Naive B cell (primary cell): ENCODE measurements around the gene PLA2G4E. TPM values are rescaled to one million over a fixed set of nuclear protein-coding genes. Genes with fewer than 3 reads are reported as not detected.

Experiments
- ATAC-seq, 2 donors: fragments of 150-1000 bp; cut with Tn5 transposase; 2 replicates each; pipeline ENCODE4 v1.10.0; 2021; ENCODE audit warnings: low read depth in 2 of 2, mild to moderate bottlenecking in 2 of 2, moderate library complexity in 2 of 2
- DNase-seq: peaks from one replicate; pipeline ENCODE4 v3.0.0; 2022
- H3K27ac Mint-ChIP-seq, 6 donors: one replicate each; pipeline ENCODE4 v1.8.0; 2020 to 2022; ENCODE audit warnings: mild to moderate bottlenecking in 6 of 6, mixed read lengths in 6 of 6, moderate library complexity in 5 of 6, inconsistent platforms in 2 of 6
- H3K27me3 Mint-ChIP-seq, 3 donors: one replicate each; pipeline ENCODE4 v1.8.0; 2021 to 2022; ENCODE audit warnings: mixed read lengths in 3 of 3, mild to moderate bottlenecking in 1 of 3
- H3K36me3 Mint-ChIP-seq, 2 donors: one replicate each; pipeline ENCODE4 v1.8.0; 2020 to 2022; ENCODE audit warnings: mixed read lengths in 2 of 2, inconsistent platforms in 1 of 2, mild to moderate bottlenecking in 1 of 2
- H3K4me1 Mint-ChIP-seq, 3 donors: one replicate each; pipeline ENCODE4 v1.8.0; 2020 to 2022; ENCODE audit warnings: mixed read lengths in 3 of 3, inconsistent platforms in 1 of 3, mild to moderate bottlenecking in 1 of 3, moderate library complexity in 1 of 3
- H3K4me3 Mint-ChIP-seq, 8 donors: one replicate each; pipeline ENCODE4 v1.8.0; 2020 to 2022; ENCODE audit warnings: mild to moderate bottlenecking in 8 of 8, mixed read lengths in 8 of 8, moderate library complexity in 8 of 8, inconsistent platforms in 2 of 8
- H3K9me3 Mint-ChIP-seq, 7 donors: one replicate each; pipeline ENCODE4 v1.8.0; 2020 to 2022; ENCODE audit warnings: mixed read lengths in 7 of 7, mild to moderate bottlenecking in 5 of 7, inconsistent platforms in 2 of 7, moderate library complexity in 1 of 7
- polyA plus RNA-seq, 6 donors: library from polyadenylated mRNA; unstranded; fragments of 300-500 nt; fragmentation: Illumina TruSeq; gene quantifications; one replicate each; pipeline ENCODE4 v1.2.3, GENCODE V29; 2021; ENCODE audit warnings: low read depth in 6 of 6

Gene PLA2G4E
- polyA plus RNA-seq, 6 donors from 2014 or later, result not detected

DNA sequence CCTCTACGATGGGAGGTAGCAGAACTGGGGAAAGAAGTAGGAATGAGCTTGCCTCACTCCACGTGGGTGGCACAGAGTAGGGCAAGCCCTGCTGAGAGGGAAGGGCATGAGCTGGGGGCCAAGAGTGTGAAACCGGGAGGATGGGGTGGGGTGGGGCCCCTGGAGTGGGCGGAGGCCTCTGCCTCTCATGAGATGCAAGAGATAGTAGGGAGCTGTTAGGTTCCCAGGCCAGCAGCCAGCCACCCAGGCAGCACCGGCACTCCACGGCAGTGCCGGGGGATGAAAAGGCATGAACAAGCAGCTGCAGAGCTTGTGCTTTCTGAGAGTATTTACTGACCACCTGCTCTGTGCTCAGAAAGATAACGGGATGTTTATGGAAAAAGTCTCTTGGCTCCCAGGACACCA, 24.4 kb upstream of the PLA2G4E start:
- Mint-ChIP-seq H3K27ac (no peak overlapping the region), H3K4me1 (peaks cover 0 to 3% (median 0%) of the 10 kb centered on the region in 3 donors), H3K4me3 (no peak overlapping the region), H3K27me3 (peaks cover 0 to 24% (median 9%) of the 10 kb centered on the region in 3 donors), H3K36me3 (no peaks in the 10 kb centered on the region), H3K9me3 (no peaks in the 10 kb centered on the region)
- ATAC-seq (no peak), DNase-seq (no peak)

DNA sequence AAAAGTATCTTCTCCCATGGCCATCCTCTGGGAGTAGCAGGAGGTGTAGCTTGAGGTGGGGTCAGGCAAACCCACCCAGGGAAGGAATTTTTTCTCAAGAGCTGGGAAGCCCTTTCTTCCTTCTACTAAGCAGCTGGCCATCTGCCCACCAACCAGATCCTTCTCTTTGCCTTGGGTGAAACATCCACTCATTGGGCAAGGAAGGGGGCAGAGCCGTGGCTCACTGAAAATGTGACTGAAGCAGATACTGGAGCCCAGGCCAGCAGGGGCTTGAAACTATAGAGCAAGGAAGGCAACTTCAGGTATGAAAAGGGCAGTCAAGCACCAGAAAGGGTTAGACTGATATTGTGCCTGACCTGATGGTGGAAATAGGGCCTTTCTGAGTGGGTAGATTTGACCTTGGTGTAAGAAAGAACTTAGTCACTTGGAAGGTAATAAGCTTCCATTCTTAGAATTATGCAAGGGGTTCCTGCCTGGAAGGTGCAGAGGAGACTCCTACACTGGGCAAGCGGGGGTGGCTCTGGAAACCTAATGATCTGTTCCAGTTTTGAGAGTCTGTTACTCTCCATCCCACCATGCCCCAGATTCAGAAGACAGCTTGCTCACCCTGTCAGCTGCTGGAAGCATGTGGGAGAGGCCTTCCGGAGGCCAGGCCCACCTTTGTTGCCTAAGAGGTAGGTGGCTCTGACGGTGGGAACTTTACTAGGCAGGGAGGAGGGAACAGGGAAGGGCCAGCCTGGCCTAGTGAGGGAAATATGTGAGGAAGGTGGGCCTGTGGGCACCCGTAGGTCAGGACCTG, 22.0 kb upstream of the PLA2G4E start:
- peaks cover 0 to 3% (median 0%) of the 10 kb centered on the region in 3 donors for H3K4me1 Mint-ChIP-seq
- no peaks in the 10 kb centered on the region for H3K9me3 Mint-ChIP-seq
- peaks cover 0 to 24% (median 9%) of the 10 kb centered on the region in 3 donors for H3K27me3 Mint-ChIP-seq
- H3K36me3 Mint-ChIP-seq, result no peaks in the 10 kb centered on the region
- DNase-seq (no peak), ATAC-seq (no peak)
- no peak overlapping the region for H3K27ac Mint-ChIP-seq
- no peak overlapping the region for H3K4me3 Mint-ChIP-seq

DNA sequence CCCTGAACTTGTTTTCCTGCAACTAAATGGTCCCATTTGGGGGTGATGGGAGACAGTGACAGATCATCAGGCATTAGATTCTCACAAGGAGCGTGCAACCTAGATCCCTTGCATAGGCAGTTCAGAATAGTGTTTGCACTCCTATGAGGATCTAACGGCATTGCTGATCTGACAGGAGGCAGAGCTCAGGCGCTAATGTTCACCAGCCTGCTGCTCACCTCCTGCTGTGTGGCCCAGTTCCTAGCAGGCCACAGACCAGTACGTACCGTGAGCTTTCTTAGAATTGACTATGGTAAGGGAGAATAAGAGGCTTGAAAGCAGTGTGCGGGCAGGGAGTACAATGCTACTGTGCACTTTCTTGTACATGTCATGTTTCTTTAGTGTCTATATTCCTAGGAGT, 17.6 kb upstream of the PLA2G4E start:
- Mint-ChIP-seq H3K4me1 (peaks cover 10 to 14% (median 12%) of the 10 kb centered on the region in 3 donors), H3K4me3 (no peak overlapping the region), H3K27me3 (peaks cover 0 to 5% (median 5%) of the 10 kb centered on the region in 3 donors), H3K9me3 (peaks cover 0 to 2% (median 0%) of the 10 kb centered on the region in 7 donors), H3K27ac (no peak overlapping the region), H3K36me3 (no peaks in the 10 kb centered on the region)
- ATAC-seq, result no peak
- no peak for DNase-seq

DNA sequence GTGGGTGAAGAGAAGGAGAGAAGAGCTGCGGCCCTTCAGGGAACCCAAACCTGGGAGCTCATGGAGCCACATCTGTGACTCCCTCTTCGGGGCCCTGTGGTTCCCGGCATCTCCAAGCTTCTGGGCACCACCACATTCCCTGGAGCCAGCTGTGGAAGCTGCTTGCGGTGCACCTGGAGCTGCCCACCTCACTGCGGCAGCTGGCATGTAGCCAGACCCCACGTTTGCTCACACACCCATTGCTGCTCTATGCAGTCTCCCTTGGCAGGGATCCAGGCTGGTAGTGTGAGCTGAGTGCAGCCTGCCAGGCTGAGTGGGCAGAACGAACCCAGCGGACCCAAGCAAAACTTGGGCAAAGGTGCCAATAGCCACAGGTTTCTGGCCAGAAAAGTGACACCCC, 16.8 kb upstream of the PLA2G4E start:
- Mint-ChIP-seq H3K9me3 (peaks cover 0 to 2% (median 0%) of the 10 kb centered on the region in 7 donors), H3K4me1 (peaks cover 14 to 19% (median 14%) of the 10 kb centered on the region in 3 donors), H3K27me3 (peaks cover 0 to 5% (median 0%) of the 10 kb centered on the region in 3 donors), H3K27ac (no peak overlapping the region), H3K4me3 (no peak overlapping the region), H3K36me3 (no peaks in the 10 kb centered on the region)
- ATAC-seq, result no peak
- no peak for DNase-seq

GRCh38 chr15:42036966-42037365, 16.1 kb upstream of the PLA2G4E start:
- Mint-ChIP-seq H3K4me3 (peak overlapping the region in 1 of 8 donors; percentile 11), H3K27ac (no peak overlapping the region), H3K9me3 (peaks cover 0 to 2% (median 0%) of the 10 kb centered on the region in 7 donors), H3K4me1 (peaks cover 14 to 20% (median 16%) of the 10 kb centered on the region in 3 donors), H3K36me3 (no peaks in the 10 kb centered on the region), H3K27me3 (peaks cover 0 to 5% (median 0%) of the 10 kb centered on the region in 3 donors)
- ATAC-seq (no peak), DNase-seq (no peak)

- H3K27me3 Mint-ChIP-seq, result peaks cover 0 to under 1% (median 0%) of the 10 kb centered on the region in 3 donors
- no peak for DNase-seq
- H3K4me1 Mint-ChIP-seq, result peaks cover 14 to 20% (median 16%) of the 10 kb centered on the region in 3 donors
- H3K9me3 Mint-ChIP-seq, result peaks cover 0 to 2% (median 0%) of the 10 kb centered on the region in 7 donors
- peak overlapping the region in 1 of 8 donors; percentile 6 for H3K4me3 Mint-ChIP-seq
- no peak for ATAC-seq
- H3K36me3 Mint-ChIP-seq, result no peaks in the 10 kb centered on the region
- no peak overlapping the region for H3K27ac Mint-ChIP-seq
These were observed 15.5 kb upstream of the PLA2G4E start for GRCh38 chr15:42036112-42036905.

GRCh38 chr15:42035435-42035761, 14.6 kb upstream of the PLA2G4E start:
- peak overlapping the region in 3 of 8 donors; percentile 48 to 87 (median 51) for H3K4me3 Mint-ChIP-seq
- ATAC-seq (peak; percentile 71 to 74), DNase-seq (peak; percentile 2)
- H3K27me3 Mint-ChIP-seq, result no peaks in the 10 kb centered on the region
- H3K4me1 Mint-ChIP-seq, result peaks cover 14 to 20% (median 16%) of the 10 kb centered on the region in 3 donors
- no peak overlapping the region for H3K27ac Mint-ChIP-seq
- peaks cover 0 to 2% (median 0%) of the 10 kb centered on the region in 7 donors for H3K9me3 Mint-ChIP-seq
- H3K36me3 Mint-ChIP-seq, result no peaks in the 10 kb centered on the region

DNA sequence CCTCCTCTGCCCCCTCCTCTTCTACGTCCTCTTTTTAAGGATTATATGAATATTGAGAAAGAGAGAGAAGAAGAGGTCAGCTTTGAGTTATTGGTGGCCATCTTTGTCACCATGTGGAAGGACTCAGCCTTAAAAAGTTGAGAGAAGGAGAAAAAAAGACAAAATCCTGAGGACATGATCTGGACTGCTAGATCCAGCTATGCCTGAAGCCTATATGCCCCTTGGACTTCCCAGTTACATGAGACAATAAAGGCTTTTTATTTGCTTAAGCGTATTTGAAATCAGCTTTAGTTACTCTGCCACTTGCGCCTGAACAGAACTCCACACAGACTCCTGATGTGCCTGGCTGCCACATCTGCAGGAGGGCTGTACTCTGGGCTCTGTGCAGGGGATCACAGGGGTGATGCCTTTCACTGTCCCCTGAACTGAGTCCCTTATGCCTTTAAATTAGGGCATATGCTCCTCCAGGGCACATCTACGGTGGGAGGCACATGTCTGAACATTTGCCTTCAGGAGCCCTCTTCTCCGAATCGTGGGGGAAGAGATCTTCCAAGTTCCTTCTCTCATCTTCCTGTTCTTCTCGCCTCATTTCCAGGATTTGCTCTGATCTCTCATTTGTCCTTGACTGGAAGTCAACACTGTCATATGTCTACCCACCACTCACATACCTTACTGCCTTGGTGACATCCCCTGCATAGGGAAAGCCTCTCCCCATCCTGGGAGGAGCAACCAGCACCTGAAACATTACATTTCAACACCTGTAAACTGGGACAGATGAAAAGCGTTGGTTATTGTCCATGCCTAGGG, 14.0 kb upstream of the PLA2G4E start:
- Mint-ChIP-seq H3K4me3 (peak overlapping the region in 3 of 8 donors; percentile 48 to 87 (median 51)), H3K36me3 (no peaks in the 10 kb centered on the region), H3K27ac (peak overlapping the region in 3 of 6 donors; percentile 7 to 24 (median 18)), H3K9me3 (peaks cover 0 to 2% (median 0%) of the 10 kb centered on the region in 7 donors), H3K27me3 (no peaks in the 10 kb centered on the region), H3K4me1 (peaks cover 14 to 20% (median 16%) of the 10 kb centered on the region in 3 donors)
- ATAC-seq, result no peak
- DNase-seq, result no peak

GRCh38 chr15:42033214-42033873, 12.5 kb upstream of the PLA2G4E start:
- H3K36me3 Mint-ChIP-seq, result no peaks in the 10 kb centered on the region
- peaks cover 14 to 20% (median 16%) of the 10 kb centered on the region in 3 donors for H3K4me1 Mint-ChIP-seq
- peaks cover 0 to 2% (median 0%) of the 10 kb centered on the region in 7 donors for H3K9me3 Mint-ChIP-seq
- ATAC-seq, result no peak
- H3K4me3 Mint-ChIP-seq, result no peak overlapping the region
- DNase-seq, result no peak
- H3K27ac Mint-ChIP-seq, result peak overlapping the region in 1 of 6 donors; percentile 9
- H3K27me3 Mint-ChIP-seq, result no peaks in the 10 kb centered on the region

DNA sequence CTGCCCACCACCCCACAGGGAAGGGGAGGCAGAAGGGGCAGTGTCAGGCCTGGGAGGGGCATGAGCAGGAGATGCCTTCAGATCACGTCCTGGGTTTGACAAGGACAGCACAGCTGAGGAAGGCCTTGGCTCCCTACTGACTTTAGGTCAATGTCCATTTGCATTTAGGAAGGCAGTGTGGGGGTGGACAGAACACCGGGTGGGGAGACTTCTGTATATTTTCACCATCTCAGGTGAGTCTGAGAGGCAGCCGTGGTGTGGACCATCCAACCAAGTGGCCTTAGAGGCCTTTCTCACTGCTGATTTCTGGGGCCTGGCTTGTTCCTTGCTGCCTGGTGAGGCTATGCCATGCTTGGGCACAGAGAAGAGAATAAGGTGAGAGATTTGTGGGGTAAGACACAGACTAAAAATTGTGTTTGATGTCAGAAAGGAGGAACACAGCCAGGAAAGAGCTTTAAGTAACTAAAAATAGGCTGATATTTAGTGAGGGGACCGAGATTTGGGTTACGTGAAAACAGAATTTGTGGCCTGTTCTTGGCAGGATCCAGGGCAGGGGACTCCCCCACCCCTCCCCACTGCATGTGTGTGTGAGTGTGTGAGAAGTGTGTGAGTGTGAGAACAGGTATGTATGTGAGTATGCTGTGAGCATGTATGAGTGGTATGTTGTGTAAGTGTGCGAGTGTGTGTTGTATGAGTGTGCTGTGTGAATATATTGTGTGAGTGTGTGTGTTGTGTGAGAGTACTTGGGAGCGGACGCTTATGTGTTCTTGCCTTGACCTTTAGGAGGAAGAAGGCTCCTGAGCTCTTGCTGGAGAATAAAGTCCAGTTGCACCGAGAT, 11.8 kb upstream of the PLA2G4E start:
- Mint-ChIP-seq H3K27ac (peak overlapping the region in 1 of 6 donors; percentile 5), H3K9me3 (peaks cover 0 to 2% (median 0%) of the 10 kb centered on the region in 7 donors), H3K36me3 (no peaks in the 10 kb centered on the region), H3K4me3 (no peak overlapping the region), H3K27me3 (peaks cover 0 to 4% (median 0%) of the 10 kb centered on the region in 3 donors), H3K4me1 (peaks cover 14 to 20% (median 16%) of the 10 kb centered on the region in 3 donors)
- ATAC-seq (no peak), DNase-seq (no peak)

GRCh38 chr15:42031198-42031915, 10.5 kb upstream of the PLA2G4E start:
- Mint-ChIP-seq H3K4me3 (no peak overlapping the region), H3K27me3 (peaks cover 0 to 9% (median 2%) of the 10 kb centered on the region in 3 donors), H3K4me1 (peaks cover 14 to 20% (median 16%) of the 10 kb centered on the region in 3 donors), H3K36me3 (no peaks in the 10 kb centered on the region), H3K27ac (peak overlapping the region in 1 of 6 donors; percentile 88), H3K9me3 (peaks cover 0 to 2% (median 0%) of the 10 kb centered on the region in 7 donors)
- ATAC-seq (no peak), DNase-seq (no peak)
